Muscle layer of colon (tissue), 2 donors: ENCODE results near the gene FANCE.
"Not testable (repeated sequence)": the region's sequence is repeated elsewhere in the genome, so short reads cannot be mapped to it uniquely, and the experiment has no call there.

ENCODE experiments used
- H3K27ac ChIP-seq: one replicate; pipeline ENCODE4 v1.7.0; 2013; ENCODE audit warnings: low read depth, mild to moderate bottlenecking, low read length, moderate library complexity
- H3K27me3 ChIP-seq, 2 donors: one replicate each; pipeline ENCODE4 v1.7.0; 2013; ENCODE audit warnings: low read length in 2 of 2, mild to moderate bottlenecking in 2 of 2; ENCODE audit not compliant: insufficient read depth in 2 of 2, control insufficient read depth in 1 of 2
- H3K36me3 ChIP-seq: one replicate; pipeline ENCODE4 v1.7.0; 2013; ENCODE audit warnings: mild to moderate bottlenecking, low read length; ENCODE audit not compliant: insufficient read depth
- H3K4me1 ChIP-seq: one replicate; pipeline ENCODE4 v1.7.0; 2013; ENCODE audit warnings: mild to moderate bottlenecking, low read length; ENCODE audit not compliant: insufficient read depth
- H3K4me3 ChIP-seq, 2 donors: one replicate each; pipeline ENCODE4 v1.7.0; 2013; ENCODE audit warnings: low read length in 2 of 2, low read depth in 1 of 2, mild to moderate bottlenecking in 1 of 2, moderate library complexity in 1 of 2
- H3K9ac ChIP-seq: one replicate; pipeline ENCODE4 v1.7.0; 2013; ENCODE audit warnings: low read length
- H3K9me3 ChIP-seq: one replicate; pipeline ENCODE4 v1.7.0; 2013; ENCODE audit warnings: mild to moderate bottlenecking, low read length
- donor health status: abdominal sarcoma.
- donor health status: Adenocarcinoma of cecum.

Gene FANCE

GRCh38 chr6:35507221-35507620 is 55.1 kb downstream of the FANCE start:
- H3K27ac ChIP-seq = no peak overlapping the region
- H3K4me3 ChIP-seq = no peak overlapping the region
- H3K9ac ChIP-seq = no peak overlapping the region
- peaks cover 29 to 53% of the 10 kb centered on the region in 2 donors for H3K27me3 ChIP-seq
- no peaks in the 10 kb centered on the region for H3K36me3 ChIP-seq
- peaks cover 8% of the 10 kb centered on the region for H3K4me1 ChIP-seq
- no peaks in the 10 kb centered on the region for H3K9me3 ChIP-seq

- Histone ChIP-seq H3K27ac (no peak overlapping the region), H3K9ac (no peak overlapping the region), H3K27me3 (peaks cover 29 to 60% of the 10 kb centered on the region in 2 donors)
Measured at GRCh38 chr6:35508027-35508426, 55.9 kb downstream of the FANCE start.

GRCh38 chr6:35508542-35508941 is 56.4 kb downstream of the FANCE start:
- no peak overlapping the region for H3K27ac ChIP-seq
- H3K36me3 ChIP-seq = no peaks in the 10 kb centered on the region
- no peak overlapping the region for H3K4me3 ChIP-seq
- peaks cover 29 to 60% of the 10 kb centered on the region in 2 donors for H3K27me3 ChIP-seq
- peaks cover 8% of the 10 kb centered on the region for H3K4me1 ChIP-seq
- no peaks in the 10 kb centered on the region for H3K9me3 ChIP-seq
- no peak overlapping the region for H3K9ac ChIP-seq

More at GRCh38 chr6:35508027-35508426, 55.9 kb downstream of the FANCE start:
- no peaks in the 10 kb centered on the region for H3K9me3 ChIP-seq
- no peak overlapping the region for H3K4me3 ChIP-seq
- peaks cover 8% of the 10 kb centered on the region for H3K4me1 ChIP-seq
- H3K36me3 ChIP-seq = no peaks in the 10 kb centered on the region

- H3K27ac ChIP-seq = no peak overlapping the region
- no peaks in the 10 kb centered on the region for H3K36me3 ChIP-seq
- H3K9ac ChIP-seq = no peak overlapping the region
- H3K27me3 ChIP-seq = peaks cover 29 to 49% of the 10 kb centered on the region in 2 donors
- peak overlapping the region in 1 of 2 donors; percentile 20 for H3K4me3 ChIP-seq
- peaks cover 8% of the 10 kb centered on the region for H3K4me1 ChIP-seq
- H3K9me3 ChIP-seq = no peaks in the 10 kb centered on the region
Measured at GRCh38 chr6:35510916-35511561, 58.9 kb downstream of the FANCE start.

GRCh38 chr6:35511562-35511941 is 59.4 kb downstream of the FANCE start:
- Histone ChIP-seq H3K4me1 (peaks cover 8% of the 10 kb centered on the region), H3K9ac (no peak overlapping the region), H3K27ac (no peak overlapping the region), H3K36me3 (no peaks in the 10 kb centered on the region), H3K9me3 (no peaks in the 10 kb centered on the region), H3K27me3 (peaks cover 26 to 44% of the 10 kb centered on the region in 2 donors), H3K4me3 (peak overlapping the region; percentile 20 to 46)

- Histone ChIP-seq H3K4me3 (peak overlapping the region in 1 of 2 donors; percentile 46), H3K9me3 (no peaks in the 10 kb centered on the region), H3K4me1 (peaks cover 8% of the 10 kb centered on the region), H3K9ac (no peak overlapping the region), H3K27ac (no peak overlapping the region), H3K36me3 (no peaks in the 10 kb centered on the region), H3K27me3 (peaks cover 22 to 41% of the 10 kb centered on the region in 2 donors)
Measured at GRCh38 chr6:35512006-35512405, 59.9 kb downstream of the FANCE start.

GRCh38 chr6:35512740-35513139 is 60.6 kb downstream of the FANCE start, which contains the start of gene TULP1:
TSS of gene TULP1 (minus strand) at chr6:35512896. CDS start at chr6:35512858, 38 bp downstream.
- H3K4me3 ChIP-seq = peak within 1 kb of the TSS in 1 of 2 donors; percentile 46
- H3K36me3 ChIP-seq = no peaks in the 10 kb centered on the region
- H3K9me3 ChIP-seq = no peaks in the 10 kb centered on the region
- no peak within 1 kb of the TSS for H3K9ac ChIP-seq
- H3K4me1 ChIP-seq = peaks cover 8% of the 10 kb centered on the region
- no peak within 1 kb of the TSS for H3K27ac ChIP-seq
- peaks cover 22 to 41% of the 10 kb centered on the region in 2 donors for H3K27me3 ChIP-seq

GRCh38 chr6:35514587-35514986 is 62.4 kb downstream of the FANCE start:
- H3K9ac ChIP-seq = no peak overlapping the region

GRCh38 chr6:35515939-35516338 is 63.8 kb downstream of the FANCE start:
- not testable (repeated sequence) for H3K9ac ChIP-seq, H3K36me3 ChIP-seq, H3K27ac ChIP-seq, H3K4me1 ChIP-seq, H3K4me3 ChIP-seq, H3K9me3 ChIP-seq
- peaks cover 0 to 20% of the 10 kb centered on the region in 2 donors for H3K27me3 ChIP-seq

More at GRCh38 chr6:35514587-35514986, 62.4 kb downstream of the FANCE start:
- peaks cover 8% of the 10 kb centered on the region for H3K4me1 ChIP-seq
- peaks cover 10 to 32% of the 10 kb centered on the region in 2 donors for H3K27me3 ChIP-seq
- no peak overlapping the region for H3K27ac ChIP-seq
- H3K9me3 ChIP-seq = no peaks in the 10 kb centered on the region
- H3K4me3 ChIP-seq = no peak overlapping the region
- H3K36me3 ChIP-seq = no peaks in the 10 kb centered on the region
